HG03060 (cell line): ENCODE measurements around the gene TP63.

ENCODE experiments used
- ATAC-seq: cut with Tn5 transposase; IDR thresholded peaks from one replicate; pipeline ENCODE4 v1.9.1; 2021; ENCODE audit warnings: low read depth, moderate number of reproducible peaks; ENCODE audit not compliant: unreplicated experiment

Gene TP63

DNA sequence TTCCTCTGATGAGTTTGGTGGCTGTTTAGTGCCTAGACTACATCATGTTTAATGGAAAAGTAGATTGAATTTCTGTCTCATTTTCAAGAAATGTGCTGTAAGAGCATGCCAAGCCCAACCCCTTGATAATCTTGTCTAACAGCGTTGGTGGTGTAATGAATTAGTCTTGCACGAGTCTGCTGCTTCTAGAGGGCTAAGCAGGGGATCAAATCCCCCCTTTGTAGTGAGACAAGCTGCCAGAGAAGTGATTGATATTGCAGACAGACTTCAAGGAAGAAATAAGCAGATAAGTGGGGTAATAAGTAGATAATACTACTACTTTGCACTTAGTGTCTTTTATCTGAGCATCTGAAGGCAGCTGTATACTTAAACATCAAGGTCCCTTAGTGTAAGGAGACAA, 141.4 kb downstream of the TP63 start:
- ATAC-seq, result no peak

DNA sequence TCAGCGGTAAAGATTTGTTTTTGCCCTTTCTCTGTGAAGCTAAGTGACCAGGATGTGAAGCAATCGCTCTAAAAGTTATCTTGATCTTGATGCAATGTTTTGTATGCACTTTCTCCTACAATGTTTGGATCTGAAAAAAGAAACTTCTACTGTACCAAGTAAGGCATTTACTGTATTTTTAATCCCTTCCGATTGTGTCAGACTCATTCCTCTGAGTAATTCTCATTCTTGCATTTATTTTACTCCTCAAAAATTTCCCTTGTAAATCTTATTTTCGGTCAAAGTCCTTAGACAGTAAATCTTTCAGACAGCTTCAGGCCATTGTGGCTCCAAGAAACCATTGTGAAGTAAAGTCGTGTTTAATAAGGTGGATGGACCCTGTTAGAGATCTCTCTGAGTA, 141.9 kb downstream of the TP63 start:
- ATAC-seq, result no peak

DNA sequence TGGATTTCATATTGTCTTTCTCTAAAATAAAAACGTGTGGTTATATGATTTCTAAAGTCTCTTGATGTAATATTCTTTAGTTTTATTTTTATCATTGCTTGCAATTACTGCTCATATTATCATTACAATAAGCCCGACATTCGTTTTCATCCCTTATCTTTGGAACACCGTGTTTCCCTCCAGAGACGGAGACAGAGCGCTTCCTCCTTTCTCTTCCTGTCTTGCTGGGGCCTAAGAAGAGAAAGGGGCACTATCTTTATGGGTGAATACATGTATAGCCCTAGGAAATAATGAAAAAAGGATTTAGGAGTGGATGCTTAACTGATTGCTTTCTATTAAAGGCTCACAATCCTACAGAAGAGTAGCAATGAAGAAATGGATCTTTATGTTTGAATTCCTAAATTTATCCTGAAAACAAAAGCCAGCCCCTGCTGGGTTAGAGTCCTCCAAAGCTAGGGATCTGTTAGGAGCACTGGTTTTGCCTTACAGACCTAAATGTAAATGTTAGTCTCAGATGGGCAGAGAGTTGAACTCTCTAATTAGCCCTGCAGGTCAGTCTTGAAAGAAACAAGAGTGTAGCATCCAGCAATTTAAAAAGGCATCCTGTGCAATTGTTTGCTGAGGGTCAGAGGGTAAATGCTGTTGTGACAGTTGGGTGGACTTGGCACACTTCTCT, 145.1 kb downstream of the TP63 start:
- no peak for ATAC-seq

DNA sequence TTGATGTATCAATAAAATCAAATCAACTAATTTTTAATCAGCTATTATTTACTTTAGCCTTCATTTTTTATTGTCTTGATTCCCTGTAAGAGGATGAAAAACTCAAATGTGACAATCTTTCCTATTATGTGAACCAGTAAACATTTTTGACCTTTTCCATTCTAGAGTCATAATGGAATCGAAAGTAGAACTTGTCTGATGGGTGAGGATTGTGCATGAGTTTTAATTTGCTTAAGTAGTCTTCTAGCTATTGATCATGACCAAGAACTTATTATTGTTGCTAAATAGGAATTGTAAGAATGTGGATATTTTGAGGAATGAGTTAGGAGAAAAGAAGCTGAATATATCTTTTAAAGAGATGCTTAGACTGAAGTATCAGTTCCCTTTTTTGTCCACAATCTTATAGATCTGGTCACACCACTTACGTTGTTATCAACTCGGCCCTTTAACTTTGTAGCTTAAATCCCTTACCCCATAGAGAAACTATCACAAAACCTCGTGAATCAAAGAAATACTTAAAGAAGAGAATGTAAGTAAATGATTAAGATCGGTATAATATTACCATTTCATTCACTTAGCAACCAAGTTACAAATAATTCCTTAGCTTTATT, 147.3 kb downstream of the TP63 start:
- no peak for ATAC-seq

DNA sequence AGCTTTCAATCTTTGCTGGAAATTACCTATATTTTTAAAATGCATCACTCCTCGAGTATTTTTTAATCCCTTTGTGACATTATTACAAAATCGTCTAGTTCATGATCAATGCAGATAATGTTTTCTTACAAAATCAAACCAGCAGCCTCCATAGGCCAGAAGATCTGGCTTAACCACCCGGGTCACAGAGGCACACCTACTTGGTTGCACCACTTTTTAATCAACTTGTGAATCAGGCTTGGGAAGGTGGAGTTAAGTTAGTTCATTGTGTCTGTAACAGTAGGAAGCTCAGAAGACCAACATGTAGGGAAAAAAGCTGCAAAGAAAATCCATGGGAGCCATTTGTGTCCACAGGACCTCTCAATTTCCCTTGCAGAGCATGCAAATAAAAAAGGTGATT, 148.0 kb downstream of the TP63 start:
- no peak for ATAC-seq

DNA sequence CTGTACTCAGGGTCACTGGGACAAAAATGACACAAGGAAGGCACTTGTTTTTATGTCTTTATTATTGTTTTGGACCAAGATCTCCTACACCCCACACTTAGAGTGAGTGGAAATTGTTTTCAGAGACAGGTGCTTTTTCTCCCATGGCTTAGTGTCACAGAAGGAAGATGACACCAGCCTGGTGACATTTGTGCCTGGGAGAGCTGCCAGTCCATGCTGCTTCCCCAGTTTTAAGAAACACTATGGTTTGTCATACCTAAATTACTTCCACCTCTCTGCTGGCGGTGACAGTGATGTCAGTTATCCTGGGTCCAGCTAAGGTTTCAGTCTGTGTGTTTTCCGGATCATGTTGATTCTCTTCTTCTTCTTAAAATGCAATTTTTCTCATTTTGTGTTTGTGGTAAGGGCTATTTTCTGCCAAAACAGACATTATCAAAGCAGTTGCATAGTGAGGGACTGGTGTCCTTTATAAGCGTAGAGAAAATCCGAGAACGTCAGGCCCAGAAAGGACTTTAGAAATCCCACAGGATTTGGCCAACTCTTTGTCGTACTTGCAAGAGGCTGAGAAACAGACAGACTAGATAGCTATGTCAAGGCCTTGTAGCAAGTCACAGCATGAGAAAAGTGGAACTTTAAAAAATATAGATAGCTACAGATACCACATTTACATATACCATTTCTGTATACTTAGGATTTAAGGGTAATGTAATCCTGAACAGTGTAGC, 149.5 kb downstream of the TP63 start:
- ATAC-seq, result no peak

DNA sequence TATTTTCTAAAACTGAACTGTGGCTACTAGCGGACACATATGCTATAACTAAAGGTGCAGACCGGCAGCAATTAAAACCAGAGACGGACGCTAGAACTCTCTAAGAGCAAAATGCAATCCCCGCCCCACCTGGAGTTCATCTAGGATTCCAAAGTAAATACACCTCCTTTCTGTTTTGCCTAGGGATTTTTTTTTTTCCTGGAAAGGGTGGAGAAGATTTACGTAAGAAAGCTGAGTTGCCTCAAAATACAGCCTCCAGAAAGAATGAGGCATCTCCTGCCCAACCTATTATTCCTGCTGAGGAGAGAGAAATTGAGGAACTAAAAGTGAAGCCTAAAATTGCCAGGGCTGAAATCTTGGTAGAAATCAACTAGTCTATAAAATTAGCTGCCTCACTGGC, 150.2 kb downstream of the TP63 start:
- no peak for ATAC-seq

DNA sequence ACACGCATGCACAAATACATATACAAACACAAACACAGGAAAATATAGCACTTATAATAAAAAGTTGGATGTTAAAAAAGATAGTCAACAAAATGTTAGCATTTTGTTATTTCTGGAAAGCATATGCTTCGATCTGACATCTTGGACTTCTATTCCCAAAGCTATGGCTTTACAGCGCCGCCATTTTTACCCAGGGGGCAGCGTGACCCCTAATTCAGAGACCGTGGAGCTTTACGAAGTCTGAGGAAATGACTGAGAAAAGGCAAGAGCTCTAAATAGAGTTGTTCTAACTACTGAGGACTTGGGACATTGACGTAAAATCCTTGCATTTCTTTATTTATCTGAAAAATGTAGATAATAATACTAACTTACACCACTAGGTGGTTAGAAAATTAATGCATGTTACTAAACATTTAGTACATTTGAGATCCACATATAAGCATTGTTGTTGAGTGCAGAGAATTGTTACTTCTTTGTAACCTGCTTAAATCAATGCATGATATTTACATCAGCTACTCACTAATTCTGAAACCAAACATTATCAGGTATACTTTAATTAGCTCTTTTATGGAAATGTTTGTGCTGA, 155.4 kb downstream of the TP63 start:
- ATAC-seq, result no peak

DNA sequence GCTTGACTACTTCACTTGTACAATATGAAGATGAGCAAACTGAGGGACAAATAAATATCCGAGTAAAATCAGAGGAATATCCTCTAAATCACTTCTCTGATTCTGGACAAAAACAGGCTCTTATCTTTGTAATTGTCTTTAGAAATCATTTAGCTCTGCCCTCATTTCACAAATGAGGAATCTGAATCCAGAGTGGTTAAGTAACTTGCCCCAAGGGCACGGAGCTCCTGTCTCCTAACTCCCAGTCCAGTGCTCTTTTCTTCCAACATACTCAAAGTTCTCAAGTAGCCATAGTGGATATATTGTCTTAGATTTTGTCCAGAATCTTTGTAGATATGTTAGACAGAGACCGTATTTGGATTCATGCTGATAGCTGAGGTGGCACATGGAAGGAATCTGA, 156.0 kb downstream of the TP63 start:
- no peak for ATAC-seq

DNA sequence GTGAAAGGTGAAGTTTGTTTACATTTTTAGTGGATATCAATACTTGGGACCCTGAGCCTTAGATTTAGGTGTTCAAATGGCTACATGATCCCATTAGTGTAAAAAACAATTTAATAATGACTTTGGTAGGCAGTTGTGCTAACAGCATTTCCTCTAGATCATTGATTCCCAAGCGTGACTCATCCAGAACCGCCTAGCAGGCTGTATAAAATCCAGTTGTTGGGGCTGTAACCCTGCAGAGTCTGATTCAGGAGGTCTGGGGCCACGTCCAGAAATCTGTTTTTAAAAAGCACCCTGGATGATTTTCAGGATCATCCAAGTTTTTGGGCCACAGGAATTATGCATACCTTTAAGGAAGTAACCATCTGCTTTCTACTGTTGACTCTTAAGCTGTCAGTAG, 156.4 kb downstream of the TP63 start:
- no peak for ATAC-seq

DNA sequence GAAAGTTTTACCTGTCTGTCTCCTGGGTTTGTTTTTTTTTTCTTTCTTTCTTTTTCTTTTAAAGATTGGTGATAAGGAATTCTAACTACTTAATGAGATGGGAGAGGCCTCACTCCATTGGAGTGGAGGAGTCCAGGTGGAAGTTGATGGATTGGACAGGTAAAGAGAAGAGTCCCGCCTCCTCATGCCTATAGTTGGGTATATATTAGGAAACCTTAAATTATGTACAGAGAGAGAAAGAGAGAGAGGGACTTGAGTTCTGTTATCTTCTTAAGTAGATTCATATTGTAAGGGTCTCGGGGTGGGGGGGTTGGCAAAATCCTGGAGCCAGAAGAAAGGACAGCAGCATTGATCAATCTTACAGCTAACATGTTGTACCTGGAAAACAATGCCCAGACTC, 158.2 kb downstream of the TP63 start:
- ATAC-seq, result no peak

DNA sequence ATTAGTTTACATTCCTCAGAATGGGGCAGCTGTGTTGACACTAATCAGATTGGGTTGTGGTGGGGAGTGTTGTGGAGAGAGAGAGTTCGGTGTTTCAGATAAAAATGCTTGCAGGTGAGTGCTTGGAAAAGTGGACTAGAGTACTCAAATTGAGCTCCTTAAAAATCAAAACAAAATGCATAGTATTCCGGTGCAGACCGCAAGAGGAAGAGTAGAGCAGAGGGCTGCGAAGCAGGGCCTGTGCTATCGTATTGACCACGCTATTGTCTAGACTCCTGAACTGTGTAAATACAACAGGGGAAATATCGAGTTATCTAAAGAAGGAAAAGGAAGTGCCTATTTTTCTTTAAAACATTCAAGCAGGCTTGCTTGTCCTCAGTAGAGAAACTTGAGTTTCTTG, 159.5 kb downstream of the TP63 start:
- ATAC-seq, result no peak

DNA sequence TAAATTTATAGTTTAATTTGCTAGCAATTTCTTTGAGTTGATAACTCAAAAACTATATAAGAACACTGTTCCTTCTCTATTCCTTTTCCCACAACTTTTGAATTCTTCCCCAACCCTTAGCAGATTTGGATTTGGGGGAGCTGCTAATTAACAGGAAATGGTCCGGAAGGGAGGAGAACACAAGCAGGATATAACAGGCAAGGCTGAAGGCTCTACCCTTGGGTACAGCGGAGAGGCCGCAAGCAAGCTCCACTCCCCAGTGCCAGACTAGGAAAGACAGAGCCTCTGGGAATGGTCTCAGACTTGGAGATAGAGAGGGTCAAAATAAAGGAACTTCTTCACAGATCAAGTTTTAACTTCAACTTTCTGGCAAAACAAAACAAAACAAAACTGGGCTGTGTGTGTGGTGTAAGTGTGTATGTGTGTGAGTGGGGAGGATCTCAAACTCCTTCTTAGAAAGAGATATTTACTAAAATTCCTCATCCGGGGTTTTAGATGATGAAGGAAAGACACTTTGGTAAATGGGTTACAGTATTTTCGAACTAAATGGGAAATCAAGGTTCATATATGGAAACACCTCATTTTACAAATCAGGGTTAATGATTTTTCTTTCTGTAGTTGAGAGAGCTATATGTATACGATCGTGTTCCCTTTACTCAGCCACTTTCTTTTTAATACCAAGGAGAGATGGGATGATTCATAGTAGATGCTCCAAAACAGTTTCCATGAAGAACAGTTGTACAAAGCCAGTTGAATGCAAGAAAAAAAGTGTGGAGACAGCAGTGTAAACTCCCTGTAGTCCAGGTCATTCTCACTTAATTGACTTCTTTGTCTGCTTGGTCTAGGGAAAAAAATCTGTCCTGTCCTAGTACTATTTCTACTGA, 161.1 kb downstream of the TP63 start:
- no peak for ATAC-seq

DNA sequence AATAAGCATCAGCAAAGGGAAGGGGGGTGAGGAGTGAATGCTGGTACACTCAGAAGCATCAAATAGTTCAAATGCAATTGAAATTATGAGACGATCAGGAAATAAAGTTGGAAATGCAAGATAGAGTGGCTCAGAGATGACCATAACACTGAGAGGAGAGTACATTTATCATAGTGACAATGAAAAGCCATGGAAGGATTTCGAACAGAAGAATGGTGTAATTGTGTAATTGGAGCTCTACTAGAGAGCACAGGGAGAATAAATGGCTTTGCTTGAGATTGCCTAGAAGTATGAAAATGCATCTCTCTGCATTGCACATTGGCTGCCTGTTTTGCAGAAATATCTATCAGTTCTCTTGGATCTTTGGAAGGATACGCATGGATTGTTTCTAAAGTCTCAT, 163.3 kb downstream of the TP63 start:
- ATAC-seq, result no peak

DNA sequence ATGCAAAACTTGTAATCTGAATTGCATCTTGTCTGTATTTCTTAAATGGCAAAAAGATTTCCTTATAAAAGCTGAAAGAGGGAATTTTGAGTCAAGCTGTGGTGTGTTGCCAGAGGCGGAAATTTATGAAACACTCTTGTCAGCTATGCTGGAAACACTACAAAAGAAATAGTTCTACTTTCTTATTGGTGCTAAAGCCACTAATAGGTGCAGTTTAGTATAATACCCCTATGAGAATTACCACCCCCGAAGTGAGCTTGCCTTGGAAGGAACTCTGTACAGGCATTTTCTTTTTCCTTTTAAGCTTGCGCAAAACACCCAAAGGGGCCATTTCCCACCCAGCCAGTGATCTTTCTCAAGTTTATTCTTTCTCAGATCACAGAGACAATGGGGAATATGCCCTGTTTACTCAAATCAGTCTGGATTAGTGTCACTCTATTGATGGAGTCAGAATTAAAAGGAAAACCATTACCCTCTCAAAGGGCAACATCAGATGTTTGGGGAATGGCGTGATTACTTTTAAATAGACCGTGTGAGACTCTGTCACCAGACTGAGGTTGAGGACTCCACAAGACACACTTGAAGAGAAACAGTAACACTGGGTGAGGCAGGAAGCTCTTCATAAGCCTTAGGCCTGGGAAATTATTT, 166.0 kb downstream of the TP63 start:
- ATAC-seq, result no peak

DNA sequence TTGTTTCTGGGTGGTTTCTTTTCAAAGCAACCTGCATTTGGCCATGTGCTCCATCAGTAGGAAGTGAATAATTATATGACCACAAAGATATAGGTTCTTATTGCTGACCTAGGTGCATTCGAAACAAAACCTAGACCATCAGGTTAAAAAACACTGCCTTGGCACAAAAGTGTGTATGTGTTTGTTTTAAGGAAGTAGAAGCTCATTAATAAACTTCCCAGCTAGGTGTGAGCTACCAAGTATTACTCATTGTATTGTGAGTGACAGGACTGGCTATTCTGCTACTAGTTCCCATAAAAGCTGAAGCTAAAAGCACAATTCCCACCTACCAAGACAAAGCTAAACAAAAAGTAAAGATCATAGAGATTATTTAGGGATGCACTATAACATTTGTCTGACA, 168.2 kb downstream of the TP63 start:
- no peak for ATAC-seq

DNA sequence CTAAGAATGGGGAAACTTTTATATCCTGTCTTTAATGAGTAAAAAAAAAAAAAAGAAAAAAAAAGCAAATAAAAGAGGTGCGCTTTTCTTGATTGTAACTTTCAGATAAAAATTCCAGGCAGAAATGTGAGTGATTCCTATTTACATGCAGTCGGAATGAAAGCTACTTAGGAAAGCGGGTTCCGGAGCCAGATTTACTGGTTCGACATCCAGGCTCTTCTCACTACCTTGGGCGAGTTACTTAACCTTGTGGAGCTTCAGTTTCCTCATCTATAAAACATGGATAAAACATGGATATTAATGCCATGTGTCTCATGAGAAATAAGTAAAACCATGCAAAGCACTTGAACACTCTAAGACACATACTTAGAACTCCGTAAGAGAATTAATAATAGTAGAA, 169.2 kb downstream of the TP63 start:
- ATAC-seq, result no peak

DNA sequence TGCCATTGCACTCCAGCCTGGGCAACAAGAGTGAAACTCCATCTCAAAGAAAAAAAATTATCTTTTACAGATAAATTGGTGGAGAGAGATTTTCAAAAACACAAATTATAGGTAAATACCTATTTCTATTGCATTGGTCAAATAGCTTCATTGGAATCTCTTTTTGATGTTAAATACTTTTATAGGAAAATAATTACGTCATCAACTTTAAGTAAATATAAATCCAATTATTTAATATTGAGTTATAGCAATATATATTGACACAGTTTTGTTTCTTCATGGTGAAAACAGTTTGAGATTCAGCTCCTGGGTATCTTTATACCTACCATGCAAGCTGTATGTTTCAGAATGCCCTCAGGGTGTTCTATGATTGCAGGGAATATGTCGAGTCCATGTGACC, 172.1 kb downstream of the TP63 start:
- ATAC-seq, result no peak

DNA sequence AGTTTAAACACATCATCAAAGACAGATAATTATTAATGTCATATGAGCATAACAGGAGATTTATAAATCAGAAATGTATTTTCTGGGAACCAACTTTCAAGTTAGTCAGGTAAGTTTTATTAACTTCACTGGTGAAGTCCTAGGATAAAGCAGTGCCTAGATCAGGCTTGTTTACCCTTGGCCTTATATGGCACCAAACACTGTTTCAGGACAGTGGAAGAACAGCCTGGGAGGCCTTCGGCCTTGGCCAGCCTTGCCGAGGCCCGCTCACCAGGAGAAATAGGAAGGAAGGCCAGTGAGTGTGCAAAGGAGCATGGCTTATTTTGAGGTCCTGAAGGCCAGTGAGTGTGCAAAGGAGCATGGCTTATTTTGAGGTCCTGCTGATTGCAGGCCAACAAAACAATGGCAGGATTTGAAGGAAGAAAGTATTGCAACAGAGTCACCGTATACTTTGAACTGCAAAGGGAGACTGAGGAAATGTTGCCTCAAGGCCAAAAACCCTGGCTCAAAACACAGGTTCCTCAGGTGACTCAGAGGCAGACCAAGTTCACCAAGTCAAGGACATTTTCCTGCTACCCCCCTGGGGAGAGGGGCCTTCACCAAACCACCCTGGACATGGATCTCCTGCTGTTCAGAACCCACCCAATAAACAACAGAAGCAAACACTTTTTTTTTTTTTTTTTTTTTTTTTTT, 174.3 kb downstream of the TP63 start:
- no peak for ATAC-seq
